Caco-2 (cell line): ENCODE data around the gene SNHG17. TPM values are rescaled to one million over a fixed set of nuclear protein-coding genes. Genes with fewer than 3 reads are reported as not detected.

ENCODE experiments used
- BruUV-seq: library from RNA; stranded (reverse); fragments of 400-500 nt; replicated peaks from 2 replicates; lab custom pipeline; 2021; lab: Mats Ljungman, UMichigan
- CTCF ChIA-PET: fragments of 300-600 bp; sonication (Branson Sonifier 250); formaldehyde crosslinking; loops from one replicate; lab custom pipeline; 2022; ENCODE audit warnings: antibody characterized with exemption; lab: Charles Lee
- POLR2A ChIA-PET: fragments of 300-600 bp; sonication (Branson Sonifier 250); formaldehyde crosslinking; loops from one replicate; lab custom pipeline; 2022; ENCODE audit warnings: antibody characterized with exemption; lab: Charles Lee
- DNase-seq, 2 experiments: peaks; one replicate each; pipeline versions ENCODE4 v3.0.0 to v3.0.0-alpha.2; 2020 to 2022
- H3K27me3 ChIP-seq: replicated peaks from 2 replicates; pipeline ENCODE4 v1.6.0; 2011; ENCODE audit warnings: low read length; ENCODE audit not compliant: control insufficient read depth, insufficient read depth
- H3K36me3 ChIP-seq: 2 replicates; pipeline ENCODE4 v1.5.1; 2011; ENCODE audit warnings: low read length; ENCODE audit not compliant: control insufficient read depth, insufficient read depth
- H3K4me1 ChIP-seq: fragments of 250-450 bp; sonication (Bioruptor Pico); 2 replicates; pipeline ENCODE4 v1.5.1; 2020; ENCODE audit warnings: mild to moderate bottlenecking
- H3K4me3 ChIP-seq: 2 replicates; pipeline ENCODE4 v1.5.1; 2011; ENCODE audit warnings: low read depth, mild to moderate bottlenecking, control low read depth, low read length
- H3K9me3 ChIP-seq: fragments of 250-450 bp; sonication (Bioruptor Pico); 2 replicates; pipeline ENCODE4 v1.5.1; 2020; ENCODE audit warnings: mild to moderate bottlenecking, moderate library complexity
- H3K27ac Mint-ChIP-seq: one replicate; pipeline ENCODE4 v1.8.0; 2022; ENCODE audit warnings: mixed read lengths; ENCODE audit not compliant: unreplicated experiment
- H3K27me3 Mint-ChIP-seq: one replicate; pipeline ENCODE4 v1.8.0; 2022; ENCODE audit warnings: mixed read lengths; ENCODE audit not compliant: insufficient read depth, unreplicated experiment
- H3K36me3 Mint-ChIP-seq: one replicate; pipeline ENCODE4 v1.8.0; 2022; ENCODE audit warnings: mild to moderate bottlenecking, mixed read lengths; ENCODE audit not compliant: insufficient read depth, unreplicated experiment
- H3K4me1 Mint-ChIP-seq: one replicate; pipeline ENCODE4 v1.8.0; 2022; ENCODE audit warnings: low read depth, mixed read lengths; ENCODE audit not compliant: unreplicated experiment
- H3K4me3 Mint-ChIP-seq: one replicate; pipeline ENCODE4 v1.8.0; 2022; ENCODE audit warnings: mild to moderate bottlenecking, moderate library complexity, mixed read lengths; ENCODE audit not compliant: unreplicated experiment
- H3K9me3 Mint-ChIP-seq: one replicate; pipeline ENCODE4 v1.8.0; 2022; ENCODE audit warnings: mixed read lengths; ENCODE audit not compliant: unreplicated experiment
- intact Hi-C: fragments of 100-400 bp; cut with micrococcal nuclease; formaldehyde crosslinking; loops from one replicate; pipeline ENCODE4 v1.10.0; 2022; ENCODE audit not compliant: unreplicated experiment
- total RNA-seq: library from RNA; stranded (reverse); gene quantifications from 2 replicates; pipeline ENCODE4 v1.2.3, GENCODE V29; 2022
- TF ChIP-seq, protein P1 (sequence below), 2 experiments: fragments of 200-600 bp in 1 of 2; IDR thresholded peaks; 1 replicate in 1 of 2; 2 replicates in 1 of 2; pipeline versions ENCODE4 v1.5.1 to v1.8.0; 2011 to 2022; ENCODE audit warnings: antibody characterized with exemption in 1 of 2, control low read depth in 1 of 2, inconsistent platforms in 1 of 2, low read depth in 1 of 2, low read length in 1 of 2, mild to moderate bottlenecking in 1 of 2, moderate library complexity in 1 of 2; ENCODE audit not compliant: insufficient read depth in 1 of 2, severe bottlenecking in 1 of 2, unreplicated experiment in 1 of 2

Gene SNHG17
- total RNA-seq, 1 experiment from 2014 or later: 362 TPM

DNA sequence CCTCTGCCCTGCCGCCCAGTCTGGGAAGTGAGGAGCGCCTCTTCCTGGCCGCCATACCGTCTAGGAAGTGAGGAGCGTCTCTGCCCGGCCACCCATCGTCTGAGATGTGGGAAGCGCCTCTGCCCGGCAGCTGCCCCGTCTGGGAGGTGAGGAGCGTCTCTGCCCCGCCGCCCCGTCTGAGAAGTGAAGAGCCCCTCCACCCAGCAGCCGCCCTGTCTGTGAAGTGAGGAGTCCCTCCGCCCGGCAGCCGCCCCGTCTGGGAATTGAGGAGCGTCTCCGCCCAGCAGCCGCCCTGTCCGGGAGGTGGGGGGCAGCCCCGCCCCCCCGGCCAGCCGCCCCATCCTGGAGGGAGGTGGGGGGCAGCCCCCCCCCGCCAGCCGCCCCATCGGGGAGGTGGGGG lies 27.8 kb downstream of the SNHG17 start:
- H3K27me3 ChIP-seq: no peaks in the 10 kb centered on the region
- no peak overlapping the region for H3K4me3 ChIP-seq
- intact Hi-C loops: no loop called here
- H3K36me3 ChIP-seq: 0 out of 2 replicates have a peak, but pooled peaks cover 1% of the 10 kb centered on the region
- Mint-ChIP-seq H3K4me1 (peaks cover 13% of the 10 kb centered on the region), H3K36me3 (peaks cover 19% of the 10 kb centered on the region), H3K27me3 (no peaks in the 10 kb centered on the region), H3K4me3 (no peak overlapping the region), H3K9me3 (no peaks in the 10 kb centered on the region), H3K27ac (no peak overlapping the region)
- BruUV-seq: no TSS peak
- H3K9me3 ChIP-seq: peaks cover 6% of the 10 kb centered on the region; the same call in 1 of the 2 replicates
- POLR2A ChIA-PET: no interaction called here
- TF ChIP-seq, protein P1, sequence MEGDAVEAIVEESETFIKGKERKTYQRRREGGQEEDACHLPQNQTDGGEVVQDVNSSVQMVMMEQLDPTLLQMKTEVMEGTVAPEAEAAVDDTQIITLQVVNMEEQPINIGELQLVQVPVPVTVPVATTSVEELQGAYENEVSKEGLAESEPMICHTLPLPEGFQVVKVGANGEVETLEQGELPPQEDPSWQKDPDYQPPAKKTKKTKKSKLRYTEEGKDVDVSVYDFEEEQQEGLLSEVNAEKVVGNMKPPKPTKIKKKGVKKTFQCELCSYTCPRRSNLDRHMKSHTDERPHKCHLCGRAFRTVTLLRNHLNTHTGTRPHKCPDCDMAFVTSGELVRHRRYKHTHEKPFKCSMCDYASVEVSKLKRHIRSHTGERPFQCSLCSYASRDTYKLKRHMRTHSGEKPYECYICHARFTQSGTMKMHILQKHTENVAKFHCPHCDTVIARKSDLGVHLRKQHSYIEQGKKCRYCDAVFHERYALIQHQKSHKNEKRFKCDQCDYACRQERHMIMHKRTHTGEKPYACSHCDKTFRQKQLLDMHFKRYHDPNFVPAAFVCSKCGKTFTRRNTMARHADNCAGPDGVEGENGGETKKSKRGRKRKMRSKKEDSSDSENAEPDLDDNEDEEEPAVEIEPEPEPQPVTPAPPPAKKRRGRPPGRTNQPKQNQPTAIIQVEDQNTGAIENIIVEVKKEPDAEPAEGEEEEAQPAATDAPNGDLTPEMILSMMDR (IDR thresholded peaks at IDR 0.05; ENCODE audit: insufficient read depth in 1 of 2, low read depth in 1 of 2, low read length in 1 of 2, severe bottlenecking in 1 of 2, unreplicated experiment in 1 of 2): no peak
- peak in 1 of 2 experiments; percentile 50 for DNase-seq
- CTCF ChIA-PET: interaction anchor here (1.6 to 4.0 kb wide), 2 partner anchors 69 to 105 kb away, joined by 5 to 170 read pairs; no protein-coding TSS in a partner anchor
- H3K4me1 ChIP-seq: peaks cover 11% of the 10 kb centered on the region; the same call in 1 of the 2 replicates

DNA sequence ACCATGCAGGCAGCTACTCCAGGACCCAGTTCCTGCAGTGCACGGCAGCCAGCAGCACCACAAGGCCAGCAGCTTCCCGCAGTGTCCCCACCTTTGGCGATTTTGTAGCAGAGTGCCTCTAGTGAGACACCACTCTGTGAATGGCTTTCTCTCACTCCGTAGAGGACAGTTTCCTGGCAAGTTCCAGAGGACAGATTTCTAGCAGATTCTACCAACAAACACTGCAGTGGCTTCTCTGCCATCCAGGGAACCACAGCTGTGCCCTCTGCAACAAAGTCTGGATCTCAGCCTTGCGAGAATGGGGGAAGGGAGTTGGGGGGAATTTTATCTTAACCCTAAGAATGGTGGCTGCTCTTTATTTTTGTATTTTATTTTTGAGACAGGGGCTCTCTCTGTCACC lies 28.7 kb downstream of the SNHG17 start:
- no peak overlapping the region for H3K27ac Mint-ChIP-seq
- CTCF ChIA-PET: interaction anchor here (0.5 to 4.0 kb wide), 2 partner anchors 11 to 68 kb away, joined by 5 to 170 read pairs; no protein-coding TSS in a partner anchor
- no TSS peak for BruUV-seq
- peaks cover 11% of the 10 kb centered on the region; the same call in 1 of the 2 replicates for H3K4me1 ChIP-seq
- no peaks in the 10 kb centered on the region for H3K27me3 Mint-ChIP-seq
- peak in 1 of 2 experiments; percentile 33 for DNase-seq
- peaks cover 13% of the 10 kb centered on the region for H3K4me1 Mint-ChIP-seq
- H3K36me3 ChIP-seq: 0 out of 2 replicates have a peak, but pooled peaks cover 1% of the 10 kb centered on the region
- no peak overlapping the region for H3K4me3 ChIP-seq
- no peaks in the 10 kb centered on the region for H3K9me3 Mint-ChIP-seq
- TF ChIP-seq, protein P1 (IDR thresholded peaks at IDR 0.05; ENCODE audit: insufficient read depth in 1 of 2, low read depth in 1 of 2, low read length in 1 of 2, severe bottlenecking in 1 of 2, unreplicated experiment in 1 of 2): no peak
- peaks cover 6% of the 10 kb centered on the region; the same call in 1 of the 2 replicates for H3K9me3 ChIP-seq
- POLR2A ChIA-PET: interaction anchor here (0.6 kb wide), 1 partner anchor 349 kb away, joined by 3 read pairs; no protein-coding TSS in a partner anchor
- H3K27me3 ChIP-seq: no peaks in the 10 kb centered on the region
- no peak overlapping the region for H3K4me3 Mint-ChIP-seq
- intact Hi-C loops: loop anchor here (1.0 kb wide), 1 partner anchor 39 kb away; no protein-coding TSS in a partner anchor
- peaks cover 11% of the 10 kb centered on the region for H3K36me3 Mint-ChIP-seq

DNA sequence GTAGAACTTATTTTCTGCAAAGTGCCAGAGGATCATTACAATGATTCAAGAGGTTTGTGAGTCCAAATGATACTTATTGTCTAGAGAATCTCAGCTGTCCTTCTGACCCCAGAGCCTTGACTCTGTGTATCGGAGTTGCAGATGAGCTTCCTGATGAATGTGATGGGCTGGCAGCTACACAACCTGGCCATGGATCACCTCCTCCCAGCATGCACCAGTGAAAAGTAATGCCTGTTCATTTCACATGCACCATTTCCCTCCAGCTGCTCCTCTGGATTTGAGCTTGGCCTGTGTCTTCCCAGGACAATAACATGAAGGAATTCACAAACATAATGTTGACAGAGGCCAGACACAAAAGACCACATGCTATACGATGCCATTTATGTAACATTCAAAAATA lies 30.0 kb downstream of the SNHG17 start:
- H3K36me3 ChIP-seq: no peaks in the 10 kb centered on the region
- H3K4me1 ChIP-seq: peaks cover 11% of the 10 kb centered on the region; the same call in 1 of the 2 replicates
- Mint-ChIP-seq H3K27ac (no peak overlapping the region), H3K36me3 (no peaks in the 10 kb centered on the region), H3K9me3 (no peaks in the 10 kb centered on the region), H3K4me3 (no peak overlapping the region), H3K27me3 (no peaks in the 10 kb centered on the region), H3K4me1 (peaks cover 13% of the 10 kb centered on the region)
- no peak overlapping the region for H3K4me3 ChIP-seq
- H3K27me3 ChIP-seq: no peaks in the 10 kb centered on the region
- peaks cover 6% of the 10 kb centered on the region; the same call in 1 of the 2 replicates for H3K9me3 ChIP-seq
- intact Hi-C loops: no loop called here
- peak in 1 of 2 experiments; percentile 38 for DNase-seq
- TF ChIP-seq, protein P1 (IDR thresholded peaks at IDR 0.05; ENCODE audit: insufficient read depth in 1 of 2, low read depth in 1 of 2, low read length in 1 of 2, severe bottlenecking in 1 of 2, unreplicated experiment in 1 of 2): no peak
- ChIA-PET CTCF (no interaction called here), POLR2A (no interaction called here)
- no TSS peak for BruUV-seq
